Gastrocnemius medialis (tissue), 4 donors: ENCODE results near the gene SAP30.

ENCODE experiments used
- CTCF ChIP-seq, 5 experiments: fragments of 450-650 bp in 3 of 5; fragments of 200-600 bp in 2 of 5; sonication (generic) in 2 of 5; IDR thresholded peaks in 4 of 5; conservative IDR thresholded peaks in 1 of 5; 1 replicate in 4 of 5; 2 replicates in 1 of 5; pipeline ENCODE4 v1.5.1; 2016 to 2019; ENCODE audit warnings: antibody characterized with exemption in 5 of 5, mild to moderate bottlenecking in 3 of 5, moderate library complexity in 3 of 5
- POLR2A ChIP-seq, 2 donors: fragments of 450-650 bp; IDR thresholded peaks; one replicate each; pipeline ENCODE4 v1.6.1; 2017; ENCODE audit warnings: antibody characterized with exemption in 2 of 2, mild to moderate bottlenecking in 2 of 2, moderate library complexity in 2 of 2

- TF ChIP-seq POLR2A (IDR thresholded peaks at IDR 0.05) (no peak), CTCF (IDR thresholded peaks at IDR 0.05 in 4 of 5, conservative IDR thresholded peaks at IDR 0.05 in 1 of 5) (no peak)
Observed at GRCh38 chr4:173410079-173410478, 39.3 kb downstream of the SAP30 start.
